Parathyroid adenoma (tissue), 2 donors: ENCODE measurements around the gene EYA4.

Source experiments
- H2AFZ ChIP-seq: fragments of 300-600 bp; sonication (generic); one replicate; pipeline ENCODE4 v1.7.0; 2017; ENCODE audit warnings: antibody characterized with exemption, mild to moderate bottlenecking
- H3K27ac ChIP-seq: fragments of 300-600 bp; sonication (generic); one replicate; pipeline ENCODE4 v1.7.0; 2017
- H3K27me3 ChIP-seq: fragments of 300-600 bp; sonication (generic); one replicate; pipeline ENCODE4 v1.7.0; 2017; ENCODE audit warnings: low read length; ENCODE audit not compliant: control insufficient read depth, insufficient read depth
- H3K36me3 ChIP-seq: fragments of 300-600 bp; sonication (generic); one replicate; pipeline ENCODE4 v1.7.0; 2017; ENCODE audit warnings: low read length; ENCODE audit not compliant: control insufficient read depth, insufficient read depth
- H3K4me1 ChIP-seq: fragments of 300-600 bp; sonication (generic); one replicate; pipeline ENCODE4 v1.7.0; 2017; ENCODE audit warnings: control low read depth
- H3K4me2 ChIP-seq: fragments of 300-600 bp; sonication (generic); one replicate; pipeline ENCODE4 v1.7.0; 2017; ENCODE audit warnings: low read length
- H3K4me3 ChIP-seq: fragments of 300-600 bp; sonication (generic); one replicate; pipeline ENCODE4 v1.7.0; 2017; ENCODE audit warnings: low read depth, low read length
- H3K79me2 ChIP-seq: fragments of 300-600 bp; sonication (generic); one replicate; pipeline ENCODE4 v1.7.0; 2017; ENCODE audit warnings: control low read depth
- H3K9ac ChIP-seq: fragments of 300-600 bp; sonication (generic); one replicate; pipeline ENCODE4 v1.7.0; 2017; ENCODE audit warnings: mild to moderate bottlenecking
- H3K9me3 ChIP-seq: fragments of 300-600 bp; sonication (generic); one replicate; pipeline ENCODE4 v1.7.0; 2017; ENCODE audit warnings: low read length; ENCODE audit not compliant: control insufficient read depth
- TF ChIP-seq, protein P1 (sequence below): fragments of 300-600 bp; sonication (generic); IDR thresholded peaks from one replicate; pipeline ENCODE4 v1.7.0; 2017; ENCODE audit warnings: antibody characterized with exemption, mild to moderate bottlenecking
- donor health status: primary hyperparathyroidism.

EYA4 gene

GRCh38 chr6:133277228-133277899 is 36.2 kb downstream of the EYA4 start:
- Histone ChIP-seq H2AFZ (no peak overlapping the region), H3K36me3 (no peaks in the 10 kb centered on the region), H3K79me2 (no peaks in the 10 kb centered on the region), H3K27me3 (no peaks in the 10 kb centered on the region), H3K9me3 (no peaks in the 10 kb centered on the region), H3K9ac (no peak overlapping the region), H3K4me1 (no peaks in the 10 kb centered on the region), H3K4me2 (no peak overlapping the region), H3K4me3 (no peak overlapping the region), H3K27ac (no peak overlapping the region)
- TF ChIP-seq, protein P1, sequence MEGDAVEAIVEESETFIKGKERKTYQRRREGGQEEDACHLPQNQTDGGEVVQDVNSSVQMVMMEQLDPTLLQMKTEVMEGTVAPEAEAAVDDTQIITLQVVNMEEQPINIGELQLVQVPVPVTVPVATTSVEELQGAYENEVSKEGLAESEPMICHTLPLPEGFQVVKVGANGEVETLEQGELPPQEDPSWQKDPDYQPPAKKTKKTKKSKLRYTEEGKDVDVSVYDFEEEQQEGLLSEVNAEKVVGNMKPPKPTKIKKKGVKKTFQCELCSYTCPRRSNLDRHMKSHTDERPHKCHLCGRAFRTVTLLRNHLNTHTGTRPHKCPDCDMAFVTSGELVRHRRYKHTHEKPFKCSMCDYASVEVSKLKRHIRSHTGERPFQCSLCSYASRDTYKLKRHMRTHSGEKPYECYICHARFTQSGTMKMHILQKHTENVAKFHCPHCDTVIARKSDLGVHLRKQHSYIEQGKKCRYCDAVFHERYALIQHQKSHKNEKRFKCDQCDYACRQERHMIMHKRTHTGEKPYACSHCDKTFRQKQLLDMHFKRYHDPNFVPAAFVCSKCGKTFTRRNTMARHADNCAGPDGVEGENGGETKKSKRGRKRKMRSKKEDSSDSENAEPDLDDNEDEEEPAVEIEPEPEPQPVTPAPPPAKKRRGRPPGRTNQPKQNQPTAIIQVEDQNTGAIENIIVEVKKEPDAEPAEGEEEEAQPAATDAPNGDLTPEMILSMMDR, result no peak

DNA sequence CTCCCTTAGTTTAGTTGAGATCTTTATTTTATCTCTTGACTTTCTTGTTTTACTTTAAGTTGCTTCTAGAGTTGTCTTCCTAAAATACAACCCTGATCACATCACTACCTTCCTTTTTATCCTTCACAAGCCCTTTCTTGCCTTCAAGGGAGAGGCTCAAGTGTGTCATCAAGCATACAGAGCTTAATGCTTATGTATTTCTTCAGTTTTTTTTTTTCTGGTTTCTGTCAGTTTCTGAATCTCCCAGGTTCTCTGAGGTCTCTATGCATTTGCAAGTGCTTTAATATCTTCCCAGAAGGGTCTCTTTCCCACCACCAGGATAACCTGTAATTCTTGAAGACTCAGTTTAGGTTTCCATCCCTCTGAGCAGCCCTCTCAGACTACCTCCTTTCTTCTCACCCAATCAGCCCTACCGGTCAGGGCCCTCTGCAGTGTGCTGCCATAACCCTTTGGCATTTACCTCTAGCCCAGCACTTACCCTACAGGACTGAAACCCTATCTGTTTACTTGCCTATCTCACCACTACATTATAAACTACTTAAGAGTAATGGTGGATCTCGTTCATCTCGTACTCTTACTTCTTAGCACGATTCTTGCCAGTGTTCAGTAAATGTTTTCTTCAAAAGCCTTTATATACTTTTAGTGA is 36.9 kb downstream of the EYA4 start:
- H3K4me3 ChIP-seq, result no peak overlapping the region
- no peak overlapping the region for H3K9ac ChIP-seq
- no peaks in the 10 kb centered on the region for H3K27me3 ChIP-seq
- H3K9me3 ChIP-seq, result no peaks in the 10 kb centered on the region
- H3K4me2 ChIP-seq, result no peak overlapping the region
- H3K4me1 ChIP-seq, result no peaks in the 10 kb centered on the region
- no peak overlapping the region for H3K27ac ChIP-seq
- H2AFZ ChIP-seq, result no peak overlapping the region
- H3K79me2 ChIP-seq, result no peaks in the 10 kb centered on the region
- no peaks in the 10 kb centered on the region for H3K36me3 ChIP-seq
- TF ChIP-seq, protein P1, result no peak

DNA sequence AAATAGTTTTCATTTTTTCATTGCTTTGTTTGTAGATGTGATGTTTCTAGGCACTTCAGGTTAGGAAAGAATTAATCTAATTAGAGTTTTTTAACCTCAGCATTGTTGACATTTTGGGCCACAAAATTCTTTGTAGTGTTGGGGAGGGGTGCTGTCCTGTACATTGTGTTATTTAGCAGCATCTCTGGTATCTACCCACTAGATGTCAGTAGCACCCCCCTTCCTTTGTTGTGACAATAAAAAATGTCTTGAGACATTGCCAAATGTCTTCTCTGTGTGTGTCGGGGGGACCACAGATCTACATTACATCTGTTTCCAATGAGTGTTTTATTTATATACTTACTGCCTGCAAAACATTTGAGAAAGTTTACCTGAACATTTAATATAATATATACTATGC is 45.6 kb downstream of the EYA4 start:
- H3K4me3 ChIP-seq, result no peak overlapping the region
- TF ChIP-seq, protein P1, result no peak
- no peaks in the 10 kb centered on the region for H3K36me3 ChIP-seq
- H3K79me2 ChIP-seq, result no peaks in the 10 kb centered on the region
- H3K9me3 ChIP-seq, result no peaks in the 10 kb centered on the region
- H3K4me2 ChIP-seq, result no peak overlapping the region
- no peaks in the 10 kb centered on the region for H3K27me3 ChIP-seq
- no peaks in the 10 kb centered on the region for H3K4me1 ChIP-seq
- H2AFZ ChIP-seq, result no peak overlapping the region
- H3K9ac ChIP-seq, result no peak overlapping the region
- H3K27ac ChIP-seq, result no peak overlapping the region

DNA sequence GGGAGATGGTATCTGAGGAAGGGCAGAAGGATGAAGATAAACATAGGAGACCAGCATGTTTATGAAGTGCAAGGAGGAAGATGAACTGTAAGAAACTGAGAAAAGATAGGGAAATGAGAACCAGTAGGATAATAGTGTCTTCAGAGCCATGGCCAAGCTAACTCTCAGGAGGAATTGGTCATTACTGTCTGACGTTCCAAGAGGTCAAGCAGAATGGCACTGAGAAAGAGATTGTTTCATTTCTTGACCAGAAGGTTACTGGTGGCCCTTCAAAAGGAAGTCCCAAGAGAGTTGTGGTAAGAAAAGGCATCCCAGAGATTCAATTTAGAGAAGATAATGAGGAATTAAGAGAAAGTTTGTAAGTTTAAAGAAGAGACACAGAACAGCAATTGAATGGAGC is 47.5 kb downstream of the EYA4 start:
- H3K27me3 ChIP-seq, result no peaks in the 10 kb centered on the region
- no peaks in the 10 kb centered on the region for H3K4me1 ChIP-seq
- TF ChIP-seq, protein P1, result no peak
- H2AFZ ChIP-seq, result no peak overlapping the region
- H3K4me3 ChIP-seq, result no peak overlapping the region
- no peak overlapping the region for H3K4me2 ChIP-seq
- H3K36me3 ChIP-seq, result no peaks in the 10 kb centered on the region
- no peaks in the 10 kb centered on the region for H3K9me3 ChIP-seq
- no peak overlapping the region for H3K27ac ChIP-seq
- H3K9ac ChIP-seq, result no peak overlapping the region
- H3K79me2 ChIP-seq, result no peaks in the 10 kb centered on the region
